HFFc6 (cell line): Measurements from ENCODE around the gene ACAT1. TPM values are rescaled to one million over a fixed set of nuclear protein-coding genes. Genes with fewer than 3 reads are reported as not detected.
A peak's percentile ranks its signal among the peaks of the same experiment; 100 is the strongest.
"Not testable (repeated sequence)": the region's sequence is repeated elsewhere in the genome, so short reads cannot be mapped to it uniquely, and the experiment has no call there.

ENCODE experiments used
- DNase-seq: peaks from one replicate; pipeline ENCODE4 v3.0.0-alpha.2; 2018
- H3K27ac Mint-ChIP-seq: 2 replicates; pipeline ENCODE4 v1.8.0; 2020; ENCODE audit warnings: mild to moderate bottlenecking, mixed read lengths
- H3K27me3 Mint-ChIP-seq: 2 replicates; pipeline ENCODE4 v1.8.0; 2021; ENCODE audit warnings: mild to moderate bottlenecking, moderate library complexity, mixed read lengths; ENCODE audit not compliant: insufficient read depth
- H3K36me3 Mint-ChIP-seq: 2 replicates; pipeline ENCODE4 v1.8.0; 2021; ENCODE audit warnings: low read depth, mixed read lengths
- H3K4me1 Mint-ChIP-seq: 2 replicates; pipeline ENCODE4 v1.8.0; 2020; ENCODE audit warnings: low read depth, mixed read lengths
- H3K4me3 Mint-ChIP-seq: 2 replicates; pipeline ENCODE4 v1.8.0; 2020; ENCODE audit warnings: mild to moderate bottlenecking, moderate library complexity, mixed read lengths
- H3K9me3 Mint-ChIP-seq: 2 replicates; pipeline ENCODE4 v1.8.0; 2020; ENCODE audit warnings: mild to moderate bottlenecking, mixed read lengths
- CTCF ChIP-seq: fragments of 200-600 bp; sonication (generic); IDR thresholded peaks from 2 replicates; pipeline ENCODE4 v1.5.0; 2021; ENCODE audit warnings: antibody characterized with exemption, mild to moderate bottlenecking
- total RNA-seq, 6 experiments: library from RNA; stranded (reverse); fragmentation: NEBNext Ultra II Directional; extraction: Animal tissue kit (Norgen Biotek cat#: 25700); gene quantifications; 2 replicates in 1 of 6; 3 replicates in 5 of 6; pipeline ENCODE4 v1.2.3, GENCODE V29; 2021

The ACAT1 gene
- total RNA-seq, 6 experiments from 2014 or later = 60.0 to 67.4 (median 64.4) TPM

- Mint-ChIP-seq H3K4me1 (no peaks in the 10 kb centered on the region), H3K27ac (no peak overlapping the region), H3K27me3 (no peaks in the 10 kb centered on the region; the same call in 1 of the 2 replicates), H3K36me3 (peaks cover 44% of the 10 kb centered on the region), H3K9me3 (no peaks in the 10 kb centered on the region), H3K4me3 (no peak overlapping the region)
- no peak for DNase-seq
- TF ChIP-seq CTCF = no peak
Observed at GRCh38 chr11:108148556-108148955, 27.2 kb downstream of the ACAT1 start.

- H3K27me3 Mint-ChIP-seq = no peaks in the 10 kb centered on the region; the same call in 1 of the 2 replicates
- no peaks in the 10 kb centered on the region for H3K9me3 Mint-ChIP-seq
- no peak for DNase-seq
- no peak overlapping the region for H3K4me3 Mint-ChIP-seq
- no peak for TF ChIP-seq CTCF
- no peaks in the 10 kb centered on the region for H3K4me1 Mint-ChIP-seq
- H3K36me3 Mint-ChIP-seq = peaks cover 5% of the 10 kb centered on the region; the same call in 1 of the 2 replicates
- H3K27ac Mint-ChIP-seq = no peak overlapping the region
Observed at GRCh38 chr11:108154591-108154990, 33.2 kb downstream of the ACAT1 start.

GRCh38 chr11:108160970-108161566, 39.7 kb downstream of the ACAT1 start:
- TF ChIP-seq CTCF = no peak
- H3K9me3 Mint-ChIP-seq = no peaks in the 10 kb centered on the region
- no peaks in the 10 kb centered on the region for H3K4me1 Mint-ChIP-seq
- peaks cover 8% of the 10 kb centered on the region; the same call in 1 of the 2 replicates for H3K36me3 Mint-ChIP-seq
- H3K27ac Mint-ChIP-seq = no peak overlapping the region
- no peak overlapping the region for H3K4me3 Mint-ChIP-seq
- no peaks in the 10 kb centered on the region for H3K27me3 Mint-ChIP-seq
- DNase-seq = no peak

- H3K27ac Mint-ChIP-seq, H3K4me3 Mint-ChIP-seq, H3K9me3 Mint-ChIP-seq, H3K36me3 Mint-ChIP-seq, DNase-seq, H3K4me1 Mint-ChIP-seq, H3K27me3 Mint-ChIP-seq: not testable (repeated sequence)
Observed at GRCh38 chr11:108162878-108163277, 41.5 kb downstream of the ACAT1 start.

DNA sequence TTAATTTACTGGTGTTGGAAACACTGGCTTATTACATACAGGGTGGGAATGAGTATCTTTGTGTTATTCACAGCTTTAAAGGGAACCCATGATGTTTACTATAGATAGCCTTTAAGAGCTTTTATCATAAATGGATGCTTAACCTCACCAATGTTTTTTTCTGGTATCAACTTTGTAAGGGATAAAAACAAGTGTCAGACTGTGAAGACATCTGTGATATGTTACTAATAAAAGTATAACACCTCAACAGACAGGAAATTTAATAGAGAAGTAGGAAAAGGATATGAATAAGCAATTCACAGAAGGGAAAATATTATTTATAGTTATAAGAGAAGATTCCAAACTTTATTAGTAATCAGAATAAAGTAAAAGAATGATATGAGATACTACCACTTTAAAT, 46.3 kb downstream of the ACAT1 start:
- TF ChIP-seq CTCF = no peak
- no peak overlapping the region for H3K27ac Mint-ChIP-seq
- peaks cover 8% of the 10 kb centered on the region for H3K36me3 Mint-ChIP-seq
- no peaks in the 10 kb centered on the region; the same call in 1 of the 2 replicates for H3K4me1 Mint-ChIP-seq
- H3K9me3 Mint-ChIP-seq = no peaks in the 10 kb centered on the region
- H3K27me3 Mint-ChIP-seq = no peaks in the 10 kb centered on the region; the same call in 1 of the 2 replicates
- H3K4me3 Mint-ChIP-seq = no peak overlapping the region
- no peak for DNase-seq

DNA sequence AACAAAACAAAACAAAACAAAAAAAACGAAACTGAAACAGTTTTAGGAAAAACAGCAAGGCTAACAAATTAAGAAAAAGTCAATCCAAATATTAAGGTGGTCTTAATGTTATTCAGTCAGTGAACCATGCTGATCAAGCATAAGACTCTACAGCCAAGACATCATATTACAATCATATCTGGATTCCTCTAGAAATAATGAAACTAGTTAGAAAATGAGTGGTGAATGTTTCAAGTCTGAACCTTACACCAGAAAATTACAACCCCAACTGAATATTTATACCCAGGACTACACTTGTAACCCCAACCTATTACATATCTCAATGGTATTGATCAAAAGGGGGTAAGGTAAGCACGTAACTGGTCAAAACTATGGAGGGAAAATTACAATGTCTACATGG, 48.8 kb downstream of the ACAT1 start:
- H3K4me3 Mint-ChIP-seq = peak overlapping the region; percentile 44; the same call in 1 of the 2 replicates
- no peak for TF ChIP-seq CTCF
- peaks cover 8% of the 10 kb centered on the region for H3K36me3 Mint-ChIP-seq
- H3K27me3 Mint-ChIP-seq = no peaks in the 10 kb centered on the region; the same call in 1 of the 2 replicates
- DNase-seq = no peak
- H3K9me3 Mint-ChIP-seq = no peaks in the 10 kb centered on the region
- H3K27ac Mint-ChIP-seq = peak overlapping the region; percentile 19; the same call in 1 of the 2 replicates
- H3K4me1 Mint-ChIP-seq = no peaks in the 10 kb centered on the region; the same call in 1 of the 2 replicates
